GM20431 (cell line): ENCODE measurements around the gene AKNA.

Experiments
- in situ Hi-C: fragments of 300-500 bp; cut with MseI, MboI; formaldehyde crosslinking; loops from one replicate; pipeline ENCODE4 v1.15.0; 2020; ENCODE audit warnings: low sequenced_read_pairs; ENCODE audit not compliant: unreplicated experiment

The AKNA gene

GRCh38 chr9:114400772-114401171 lies 13.0 kb upstream of the AKNA start:
- in situ Hi-C loops: loop anchor here (10.0 to 25.0 kb wide), 2 partner anchors 254 to 612 kb away; partner anchors contain the start of gene TEX53

GRCh38 chr9:114400219-114400618 lies 12.4 kb upstream of the AKNA start:
- in situ Hi-C loops: loop anchor here (10.0 to 25.0 kb wide), 2 partner anchors 255 to 612 kb away; partner anchors contain the start of gene TEX53

GRCh38 chr9:114399381-114399780 lies 11.6 kb upstream of the AKNA start:
- in situ Hi-C loops: no loop called here

- in situ Hi-C loops: no loop called here
Measured at GRCh38 chr9:114397848-114398605, 10.2 kb upstream of the AKNA start.

GRCh38 chr9:114397219-114397847 lies 9.6 kb upstream of the AKNA start:
- in situ Hi-C loops: no loop called here

GRCh38 chr9:114396558-114397218 lies 8.9 kb upstream of the AKNA start:
- in situ Hi-C loops: no loop called here

- in situ Hi-C loops: no loop called here
Measured at GRCh38 chr9:114395768-114396167, 8.0 kb upstream of the AKNA start.

GRCh38 chr9:114395334-114395617 lies 7.5 kb upstream of the AKNA start:
- in situ Hi-C loops: no loop called here

GRCh38 chr9:114394523-114395333 lies 6.9 kb upstream of the AKNA start:
- in situ Hi-C loops: no loop called here

GRCh38 chr9:114392749-114393112 lies 4.9 kb upstream of the AKNA start:
- in situ Hi-C loops: no loop called here

GRCh38 chr9:114390952-114391351 lies 3.2 kb upstream of the AKNA start:
- in situ Hi-C loops: no loop called here

- in situ Hi-C loops: no loop called here
Measured at GRCh38 chr9:114389612-114390368, 2.0 kb upstream of the AKNA start.

- in situ Hi-C loops: no loop called here
Measured at GRCh38 chr9:114388764-114389375, 1.1 kb upstream of the AKNA start.

GRCh38 chr9:114388357-114388682 lies 538 bp upstream of the AKNA start:
- in situ Hi-C loops: no loop called here

- in situ Hi-C loops: no loop called here
Measured at GRCh38 chr9:114386886-114387679, 699 bp downstream of the AKNA start.

- in situ Hi-C loops: no loop called here
Measured at GRCh38 chr9:114386361-114386885, 1.4 kb downstream of the AKNA start.

- in situ Hi-C loops: no loop called here
Measured at GRCh38 chr9:114385397-114386181, 2.2 kb downstream of the AKNA start.
